DND-41 (cell line): ENCODE data around the gene CCT7.

ENCODE experiments used
- CTCF ChIP-seq: IDR thresholded peaks from 2 replicates; pipeline ENCODE4 v1.5.1; 2012; ENCODE audit warnings: borderline replicate concordance, low read length, moderate library complexity, mild to moderate bottlenecking; ENCODE audit not compliant: poor library complexity, severe bottlenecking; ENCODE audit errors: extremely low read depth
- EZH2 ChIP-seq: IDR thresholded peaks from 3 replicates; pipeline ENCODE4 v1.6.1; 2012; ENCODE audit warnings: borderline replicate concordance, low read depth, mild to moderate bottlenecking, moderate library complexity, low read length, inconsistent platforms; ENCODE audit not compliant: severe bottlenecking

DNA sequence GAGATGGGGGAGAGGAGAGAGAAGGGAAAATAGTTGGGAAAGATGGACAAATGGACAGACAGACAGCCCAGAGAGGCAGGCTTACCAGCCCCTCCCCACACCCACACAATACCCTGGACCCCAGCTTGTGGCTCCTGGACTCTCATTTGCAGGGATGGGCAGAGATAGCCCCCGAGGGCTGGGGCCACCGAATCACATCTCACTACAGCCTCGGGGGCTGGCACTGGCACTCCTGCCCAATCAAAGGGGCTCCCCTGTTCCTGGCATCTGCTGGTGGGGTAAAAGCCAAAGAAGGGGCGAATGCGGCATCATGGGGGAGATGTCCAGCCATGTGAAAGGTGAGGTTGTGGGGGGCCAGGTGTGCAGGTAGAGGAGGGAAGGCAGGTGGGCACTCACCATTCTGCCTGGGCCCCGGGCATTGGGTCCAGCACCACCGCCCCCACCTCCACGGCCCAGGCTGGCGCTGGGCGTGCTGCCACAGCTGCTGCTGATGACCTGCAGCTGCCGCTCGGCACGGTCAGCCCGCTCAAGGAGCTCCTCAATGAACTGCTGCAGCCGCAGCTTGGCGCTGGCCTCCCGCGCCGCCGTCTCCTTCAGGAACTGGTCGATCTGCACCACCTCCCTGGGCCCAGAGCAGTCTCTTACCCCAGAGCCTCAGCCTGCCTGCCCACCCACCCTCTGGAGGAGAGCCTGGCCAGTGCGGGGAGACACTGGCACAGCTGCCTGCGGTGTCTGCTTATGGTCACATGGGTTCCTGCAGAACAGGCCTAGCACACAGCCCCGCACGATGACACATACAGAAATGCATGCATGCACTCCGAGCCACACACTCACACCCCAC is 32.2 kb downstream of the CCT7 start:
- TF ChIP-seq CTCF (no peak), EZH2 (no peak)
